ENCODE data around the gene ZIC5.

ZIC5 gene

DNA sequence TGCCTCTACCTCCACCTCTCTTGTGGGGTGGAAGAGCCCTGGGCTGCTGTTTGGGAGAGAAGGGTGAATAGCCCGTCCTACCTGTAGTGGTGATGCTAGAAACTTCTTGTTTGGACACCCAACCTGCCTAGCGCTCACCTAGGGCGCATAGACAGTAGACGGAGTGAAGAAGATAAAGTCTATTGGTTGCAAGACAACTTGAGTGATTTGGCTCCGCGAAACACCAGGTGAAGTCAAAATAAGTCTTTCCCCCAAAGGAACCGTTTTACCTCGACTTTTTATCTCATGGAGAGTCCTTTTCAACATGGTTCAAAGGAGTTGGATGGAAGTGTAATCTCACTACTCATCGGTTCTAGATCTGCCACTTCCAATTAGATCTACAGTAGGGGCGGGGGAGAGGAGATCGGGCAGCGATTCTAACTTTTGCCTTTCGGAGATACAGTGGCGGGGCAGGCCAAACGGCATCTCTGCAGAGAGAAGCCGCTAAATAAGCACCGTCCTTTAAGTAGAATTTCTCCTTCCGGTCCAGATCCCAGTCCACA, 694 bp upstream of the ZIC5 start:
- Histone ChIP-seq H3K4me3 (ENCODE audit: severe bottlenecking) (no peak overlapping the region), H3K27ac (ENCODE audit: poor library complexity, severe bottlenecking) (no peak overlapping the region), H3K27me3 (ENCODE audit: insufficient read depth, poor library complexity, severe bottlenecking) (peaks cover 91% of the 10 kb centered on the region), H3K4me1 (ENCODE audit: insufficient read depth, poor library complexity, severe bottlenecking) (no peaks in the 10 kb centered on the region), H3K9me3 (ENCODE audit: severe bottlenecking) (no peaks in the 10 kb centered on the region), H3K36me3 (ENCODE audit: low read depth) (no peaks in the 10 kb centered on the region)
- TF ChIP-seq, protein P1, sequence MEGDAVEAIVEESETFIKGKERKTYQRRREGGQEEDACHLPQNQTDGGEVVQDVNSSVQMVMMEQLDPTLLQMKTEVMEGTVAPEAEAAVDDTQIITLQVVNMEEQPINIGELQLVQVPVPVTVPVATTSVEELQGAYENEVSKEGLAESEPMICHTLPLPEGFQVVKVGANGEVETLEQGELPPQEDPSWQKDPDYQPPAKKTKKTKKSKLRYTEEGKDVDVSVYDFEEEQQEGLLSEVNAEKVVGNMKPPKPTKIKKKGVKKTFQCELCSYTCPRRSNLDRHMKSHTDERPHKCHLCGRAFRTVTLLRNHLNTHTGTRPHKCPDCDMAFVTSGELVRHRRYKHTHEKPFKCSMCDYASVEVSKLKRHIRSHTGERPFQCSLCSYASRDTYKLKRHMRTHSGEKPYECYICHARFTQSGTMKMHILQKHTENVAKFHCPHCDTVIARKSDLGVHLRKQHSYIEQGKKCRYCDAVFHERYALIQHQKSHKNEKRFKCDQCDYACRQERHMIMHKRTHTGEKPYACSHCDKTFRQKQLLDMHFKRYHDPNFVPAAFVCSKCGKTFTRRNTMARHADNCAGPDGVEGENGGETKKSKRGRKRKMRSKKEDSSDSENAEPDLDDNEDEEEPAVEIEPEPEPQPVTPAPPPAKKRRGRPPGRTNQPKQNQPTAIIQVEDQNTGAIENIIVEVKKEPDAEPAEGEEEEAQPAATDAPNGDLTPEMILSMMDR (IDR thresholded peaks at IDR 0.05; ENCODE audit: poor library complexity, severe bottlenecking), result no peak
- DNase-seq (ENCODE audit: low spot score) (no peak), ATAC-seq (ENCODE audit: low read depth) (no peak)

DNA sequence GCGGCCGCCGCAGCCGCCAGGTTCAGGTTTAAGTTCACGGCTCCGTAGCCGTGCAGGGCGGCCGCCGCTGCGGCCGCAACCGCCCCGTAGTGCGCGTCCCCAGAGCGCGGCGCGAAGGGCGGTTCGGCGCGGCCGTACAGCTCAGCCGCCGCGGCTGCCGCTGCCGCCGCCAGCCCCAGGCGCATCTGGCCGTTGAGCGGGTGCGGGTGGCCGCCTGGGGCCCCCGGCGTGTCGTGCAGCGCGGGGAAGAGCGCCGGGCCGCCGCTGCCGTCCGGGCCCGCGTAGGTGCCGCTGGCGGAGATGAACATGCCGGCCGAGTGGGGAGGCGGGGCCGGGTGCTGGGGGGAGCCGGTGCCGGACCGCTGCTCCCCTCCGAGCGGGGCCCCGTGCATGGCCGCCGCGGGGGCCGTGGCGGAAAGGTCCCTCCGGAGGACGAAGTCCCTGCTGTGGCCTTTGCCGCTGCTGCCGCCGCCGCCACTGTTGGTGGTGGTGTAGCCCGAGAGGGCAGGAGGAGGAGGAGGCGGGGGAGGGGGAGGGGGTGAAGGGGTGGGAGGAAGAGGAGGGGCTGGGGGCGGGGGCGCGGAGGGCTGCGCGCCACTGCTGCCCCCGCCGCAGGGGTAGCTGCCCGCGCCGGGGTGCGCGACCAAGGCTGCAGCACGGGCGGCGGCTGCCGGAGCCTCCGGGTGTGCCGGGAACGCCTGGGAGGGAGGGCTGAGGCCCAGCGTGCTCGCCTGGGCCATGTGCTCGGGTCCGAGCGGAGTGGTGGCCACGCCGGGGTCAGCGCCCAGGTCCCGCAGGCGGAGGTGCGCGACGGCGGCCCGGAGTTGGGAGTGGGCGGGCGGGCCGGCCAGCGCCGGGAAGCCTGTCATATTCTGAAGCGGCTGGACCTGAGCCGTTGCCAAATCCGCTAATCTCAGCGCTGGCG, 654 bp downstream of the ZIC5 start:
- TF ChIP-seq, protein P1 (IDR thresholded peaks at IDR 0.05; ENCODE audit: poor library complexity, severe bottlenecking), result no peak
- no peak overlapping the region for H3K27ac ChIP-seq (ENCODE audit: poor library complexity, severe bottlenecking)

DNA sequence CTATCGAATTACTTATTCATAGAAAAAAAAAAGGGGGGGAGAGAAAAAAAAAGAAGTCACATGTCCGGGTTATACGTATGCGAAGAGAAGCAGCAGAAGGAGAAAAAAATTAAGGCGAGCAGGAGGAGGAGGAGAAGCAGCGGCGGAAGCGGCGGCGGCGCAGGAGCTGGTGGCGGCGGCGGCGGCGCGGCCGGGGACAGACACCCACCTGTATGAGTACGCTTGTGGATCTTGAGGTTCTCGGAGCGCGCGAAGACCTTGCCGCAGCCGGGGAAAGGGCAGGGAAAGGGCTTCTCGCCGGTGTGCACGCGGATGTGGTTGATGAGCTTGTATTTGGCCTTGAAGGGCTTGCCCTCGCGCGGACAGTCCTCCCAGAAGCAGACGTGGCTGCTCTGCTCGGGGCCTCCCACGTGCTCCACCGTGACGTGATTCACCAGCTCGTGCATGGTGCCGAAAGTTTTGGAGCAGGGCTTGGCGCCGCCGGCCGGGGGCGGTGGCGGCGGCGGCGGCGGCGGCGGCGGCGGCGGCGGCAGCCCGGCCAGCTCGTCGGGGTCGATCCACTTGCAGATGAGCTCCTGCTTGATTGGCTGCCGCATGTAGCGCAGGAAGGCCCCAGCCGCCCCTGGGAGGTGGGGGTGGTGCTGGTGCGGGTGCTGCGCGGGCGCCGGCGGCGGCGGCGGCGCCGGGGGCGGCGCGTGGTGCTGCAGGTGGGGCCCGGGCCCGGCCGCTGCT, 1.5 kb downstream of the ZIC5 start:
- ATAC-seq (ENCODE audit: low read depth) (no peak), DNase-seq (ENCODE audit: low spot score) (peak; percentile 34)
- Histone ChIP-seq H3K27me3 (ENCODE audit: insufficient read depth, poor library complexity, severe bottlenecking) (peaks cover 91% of the 10 kb centered on the region), H3K4me1 (ENCODE audit: insufficient read depth, poor library complexity, severe bottlenecking) (no peaks in the 10 kb centered on the region), H3K36me3 (ENCODE audit: low read depth) (no peaks in the 10 kb centered on the region), H3K4me3 (ENCODE audit: severe bottlenecking) (peak overlapping the region; percentile 22), H3K27ac (ENCODE audit: poor library complexity, severe bottlenecking) (no peak overlapping the region), H3K9me3 (ENCODE audit: severe bottlenecking) (no peaks in the 10 kb centered on the region)
- TF ChIP-seq, protein P1 (IDR thresholded peaks at IDR 0.05; ENCODE audit: poor library complexity, severe bottlenecking), result no peak

More for the DNA sequence above, 654 bp downstream of the ZIC5 start:
- Histone ChIP-seq H3K27me3 (ENCODE audit: insufficient read depth, poor library complexity, severe bottlenecking) (peaks cover 91% of the 10 kb centered on the region), H3K4me1 (ENCODE audit: insufficient read depth, poor library complexity, severe bottlenecking) (no peaks in the 10 kb centered on the region), H3K9me3 (ENCODE audit: severe bottlenecking) (no peaks in the 10 kb centered on the region), H3K36me3 (ENCODE audit: low read depth) (no peaks in the 10 kb centered on the region), H3K4me3 (ENCODE audit: severe bottlenecking) (peak overlapping the region; percentile 22)
- DNase-seq (ENCODE audit: low spot score), result peak; percentile 39
- peak; percentile 29; the same call in 2 of the 3 replicates for ATAC-seq (ENCODE audit: low read depth)

DNA sequence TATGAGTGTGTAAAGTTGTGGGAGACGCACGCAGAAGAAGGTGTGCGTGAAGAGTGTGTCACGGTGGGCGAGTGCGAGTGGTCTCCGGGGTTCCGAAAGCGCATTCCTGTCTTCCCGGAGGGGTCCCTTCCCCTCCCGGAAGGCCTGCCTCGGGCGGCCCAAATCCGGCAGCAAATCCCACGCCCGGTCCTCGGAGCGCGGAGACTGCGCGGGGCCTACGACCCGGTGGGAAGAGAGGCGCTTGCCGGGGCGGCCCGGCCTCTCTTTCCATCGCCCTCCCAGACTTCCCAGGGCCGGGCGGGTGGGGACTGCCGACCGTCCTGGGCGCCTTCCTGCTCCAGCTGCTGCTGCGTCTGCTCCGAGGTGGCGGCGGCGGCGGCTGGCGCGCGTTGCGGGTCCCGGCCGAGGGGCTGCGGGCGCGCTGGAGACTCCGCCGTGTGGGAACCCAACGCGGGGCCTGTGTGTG, 2.1 kb downstream of the ZIC5 start:
- ATAC-seq (ENCODE audit: low read depth) (no peak), DNase-seq (ENCODE audit: low spot score) (peak; percentile 28)
- Histone ChIP-seq H3K9me3 (ENCODE audit: severe bottlenecking) (no peaks in the 10 kb centered on the region), H3K4me1 (ENCODE audit: insufficient read depth, poor library complexity, severe bottlenecking) (no peaks in the 10 kb centered on the region), H3K27me3 (ENCODE audit: insufficient read depth, poor library complexity, severe bottlenecking) (peaks cover 89% of the 10 kb centered on the region), H3K4me3 (ENCODE audit: severe bottlenecking) (no peak overlapping the region), H3K36me3 (ENCODE audit: low read depth) (no peaks in the 10 kb centered on the region), H3K27ac (ENCODE audit: poor library complexity, severe bottlenecking) (no peak overlapping the region)
- TF ChIP-seq, protein P1 (IDR thresholded peaks at IDR 0.05; ENCODE audit: poor library complexity, severe bottlenecking), result no peak
